HepG2 (cell line): ENCODE measurements around the gene CDH11. TPM values are rescaled to one million over a fixed set of nuclear protein-coding genes. Genes with fewer than 3 reads are reported as not detected.

ENCODE experiments used
- CREB1 ChIP-seq, 2 experiments: fragments of 450-650 bp in 1 of 2; IDR thresholded peaks; 2 replicates each; pipeline ENCODE4 v1.6.1; 2016 to 2017; ENCODE audit warnings: control low read depth in 1 of 2, mild to moderate bottlenecking in 1 of 2, missing compliant biosample characterization in 1 of 2, missing genetic modification characterization in 1 of 2
- MAFF ChIP-seq: IDR thresholded peaks from 2 replicates; pipeline ENCODE4 v1.6.1; 2011; ENCODE audit warnings: low read depth, low read length, improper control_type of control experiment
- NFIB ChIP-seq: sonication (generic); formaldehyde crosslinking; IDR thresholded peaks from 2 replicates; pipeline ENCODE4 v1.9.0; 2021; ENCODE audit warnings: missing genetic modification reagents, mild to moderate bottlenecking, borderline replicate concordance
- PHF5A ChIP-seq: IDR thresholded peaks from one replicate; pipeline ENCODE4 v1.6.1; 2018; ENCODE audit warnings: low read depth, missing genetic modification reagents; ENCODE audit not compliant: unreplicated experiment
- SRSF9 ChIP-seq: fragments of 200-400 bp; formaldehyde crosslinking; IDR thresholded peaks from 2 replicates; pipeline ENCODE4 v1.6.1; 2018; ENCODE audit warnings: borderline replicate concordance, mild to moderate bottlenecking, low read depth, low read length; ENCODE audit not compliant: insufficient read depth, poor library complexity, severe bottlenecking
- TCF7L2 ChIP-seq: IDR thresholded peaks from 2 replicates; pipeline ENCODE4 v1.6.1; 2011; ENCODE audit warnings: mild to moderate bottlenecking, low read depth, low read length, moderate library complexity
- ZFAT ChIP-seq: sonication (generic); formaldehyde crosslinking; conservative IDR thresholded peaks from 2 replicates; pipeline ENCODE4 v1.8.1; 2023; ENCODE audit warnings: missing genetic modification reagents, inconsistent platforms
- ZIK1 ChIP-seq: sonication (generic); formaldehyde crosslinking; IDR thresholded peaks from 2 replicates; pipeline ENCODE4 v1.5.0; 2020; ENCODE audit warnings: mild to moderate bottlenecking, low read depth, missing genetic modification reagents, borderline replicate concordance
- ZNF530 ChIP-seq: sonication (generic); formaldehyde crosslinking; IDR thresholded peaks from 2 replicates; pipeline ENCODE4 v1.5.0; 2020; ENCODE audit warnings: low read depth, mild to moderate bottlenecking, missing genetic modification reagents
- ZNF768 ChIP-seq: sonication (generic); formaldehyde crosslinking; IDR thresholded peaks from 2 replicates; pipeline ENCODE4 v1.4.0; 2020; ENCODE audit warnings: missing genetic modification reagents
- polyA plus RNA-seq, 8 experiments: library from polyadenylated mRNA; depleted of rRNA in 3 of 8; stranded (reverse) in 7 of 8; unstranded in 1 of 8; fragments of >200 nt; fragmentation: Illumina TruSeq in 4 of 8; extraction: Trizol in 4 of 8; gene quantifications; 2 replicates each; pipeline versions ENCODE4 v1.2.1 to v1.2.3, GENCODE V29; 2011 to 2016; ENCODE audit warnings: low read depth in 4 of 8, missing spikeins in 1 of 8, mixed read lengths in 1 of 8; ENCODE audit not compliant: insufficient read depth in 1 of 8
- total RNA-seq, 5 experiments: library from RNA; depleted of rRNA; stranded (reverse); fragments of >200 nt; fragmentation: Illumina TruSeq; extraction: Trizol; gene quantifications; 2 replicates each; pipeline ENCODE4 v1.2.3, GENCODE V29; 2016; ENCODE audit warnings: low read depth in 1 of 5
- TF ChIP-seq, protein P1 (sequence below): sonication (generic); formaldehyde crosslinking; IDR thresholded peaks from one replicate; pipeline ENCODE4 v1.5.1; 2020; ENCODE audit warnings: mild to moderate bottlenecking, missing genetic modification reagents; ENCODE audit errors: not compliant biosample characterization
- TF ChIP-seq, protein P2 (sequence below): sonication (generic); formaldehyde crosslinking; IDR thresholded peaks from 2 replicates; pipeline ENCODE4 v1.5.0; 2020; ENCODE audit warnings: missing genetic modification reagents

Gene CDH11
- total and polyA plus RNA-seq, 2 of the 13 experiments (the other 11 are each of a cell fraction or from before 2014, with no cell fraction given), result not detected

DNA sequence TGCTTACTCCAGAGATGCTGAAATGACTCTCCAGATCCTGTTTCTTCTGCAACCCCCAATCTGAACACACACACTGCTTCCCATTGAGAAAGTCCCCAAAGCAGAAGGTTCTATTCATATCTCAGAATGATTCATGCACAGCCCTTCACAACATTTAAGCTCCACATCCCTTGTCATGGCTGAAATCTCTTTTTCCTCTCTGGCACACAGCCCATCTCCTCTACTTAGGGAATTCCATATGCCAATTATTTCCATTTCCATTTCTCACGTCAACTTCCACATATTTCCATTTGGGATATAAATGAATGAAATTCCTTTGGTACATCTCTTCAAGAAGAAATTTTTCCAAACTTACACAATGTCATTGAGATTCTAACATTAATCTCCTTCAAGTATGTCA, 119.6 kb downstream of the CDH11 start (continued):
- TF ChIP-seq PHF5A (CRISPR knock-in tag) (no peak), MAFF (no peak), ZNF768 (CRISPR knock-in tag) (no peak), TCF7L2 (no peak), NFIB (no peak), ZIK1 (CRISPR knock-in tag) (no peak), ZFAT (CRISPR knock-in tag) (no peak), ZNF530 (CRISPR knock-in tag) (no peak), CREB1 (IDR thresholded peaks at IDR 0.05) (no peak), CREB1 (CRISPR knock-in tag; IDR thresholded peaks at IDR 0.05) (no peak), SRSF9 (no peak)
- TF ChIP-seq, protein P1, sequence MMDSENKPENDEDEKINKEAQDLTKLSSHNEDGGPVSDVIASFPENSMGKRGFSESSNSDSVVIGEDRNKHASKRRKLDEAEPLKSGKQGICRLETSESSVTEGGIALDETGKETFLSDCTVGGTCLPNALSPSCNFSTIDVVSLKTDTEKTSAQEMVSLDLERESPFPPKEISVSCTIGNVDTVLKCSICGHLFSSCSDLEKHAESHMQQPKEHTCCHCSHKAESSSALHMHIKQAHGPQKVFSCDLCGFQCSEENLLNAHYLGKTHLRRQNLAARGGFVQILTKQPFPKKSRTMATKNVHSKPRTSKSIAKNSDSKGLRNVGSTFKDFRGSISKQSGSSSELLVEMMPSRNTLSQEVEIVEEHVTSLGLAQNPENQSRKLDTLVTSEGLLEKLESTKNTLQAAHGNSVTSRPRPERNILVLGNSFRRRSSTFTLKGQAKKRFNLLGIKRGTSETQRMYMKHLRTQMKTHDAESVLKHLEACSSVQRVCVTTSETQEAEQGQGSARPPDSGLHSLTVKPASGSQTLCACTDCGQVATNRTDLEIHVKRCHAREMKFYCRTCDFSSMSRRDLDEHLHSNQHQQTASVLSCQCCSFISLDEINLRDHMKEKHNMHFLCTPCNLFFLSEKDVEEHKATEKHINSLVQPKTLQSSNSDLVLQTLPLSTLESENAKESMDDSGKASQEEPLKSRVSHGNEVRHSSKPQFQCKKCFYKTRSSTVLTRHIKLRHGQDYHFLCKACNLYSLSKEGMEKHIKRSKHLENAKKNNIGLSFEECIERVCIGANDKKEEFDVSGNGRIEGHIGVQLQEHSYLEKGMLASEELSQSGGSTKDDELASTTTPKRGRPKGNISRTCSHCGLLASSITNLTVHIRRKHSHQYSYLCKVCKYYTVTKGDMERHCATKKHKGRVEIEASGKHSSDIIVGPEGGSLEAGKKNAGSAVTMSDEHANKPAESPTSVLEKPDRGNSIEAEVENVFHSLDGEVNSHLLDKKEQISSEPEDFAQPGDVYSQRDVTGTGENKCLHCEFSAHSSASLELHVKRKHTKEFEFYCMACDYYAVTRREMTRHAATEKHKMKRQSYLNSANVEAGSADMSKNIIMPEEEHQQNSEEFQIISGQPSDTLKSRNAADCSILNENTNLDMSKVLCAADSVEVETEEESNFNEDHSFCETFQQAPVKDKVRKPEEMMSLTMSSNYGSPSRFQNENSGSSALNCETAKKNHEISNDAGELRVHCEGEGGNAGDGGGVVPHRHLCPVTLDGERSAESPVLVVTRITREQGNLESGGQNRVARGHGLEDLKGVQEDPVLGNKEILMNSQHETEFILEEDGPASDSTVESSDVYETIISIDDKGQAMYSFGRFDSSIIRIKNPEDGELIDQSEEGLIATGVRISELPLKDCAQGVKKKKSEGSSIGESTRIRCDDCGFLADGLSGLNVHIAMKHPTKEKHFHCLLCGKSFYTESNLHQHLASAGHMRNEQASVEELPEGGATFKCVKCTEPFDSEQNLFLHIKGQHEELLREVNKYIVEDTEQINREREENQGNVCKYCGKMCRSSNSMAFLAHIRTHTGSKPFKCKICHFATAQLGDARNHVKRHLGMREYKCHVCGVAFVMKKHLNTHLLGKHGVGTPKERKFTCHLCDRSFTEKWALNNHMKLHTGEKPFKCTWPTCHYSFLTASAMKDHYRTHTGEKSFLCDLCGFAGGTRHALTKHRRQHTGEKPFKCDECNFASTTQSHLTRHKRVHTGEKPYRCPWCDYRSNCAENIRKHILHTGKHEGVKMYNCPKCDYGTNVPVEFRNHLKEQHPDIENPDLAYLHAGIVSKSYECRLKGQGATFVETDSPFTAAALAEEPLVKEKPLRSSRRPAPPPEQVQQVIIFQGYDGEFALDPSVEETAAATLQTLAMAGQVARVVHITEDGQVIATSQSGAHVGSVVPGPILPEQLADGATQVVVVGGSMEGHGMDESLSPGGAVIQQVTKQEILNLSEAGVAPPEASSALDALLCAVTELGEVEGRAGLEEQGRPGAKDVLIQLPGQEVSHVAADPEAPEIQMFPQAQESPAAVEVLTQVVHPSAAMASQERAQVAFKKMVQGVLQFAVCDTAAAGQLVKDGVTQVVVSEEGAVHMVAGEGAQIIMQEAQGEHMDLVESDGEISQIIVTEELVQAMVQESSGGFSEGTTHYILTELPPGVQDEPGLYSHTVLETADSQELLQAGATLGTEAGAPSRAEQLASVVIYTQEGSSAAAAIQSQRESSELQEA (CRISPR knock-in tag), result no peak
- TF ChIP-seq, protein P2, sequence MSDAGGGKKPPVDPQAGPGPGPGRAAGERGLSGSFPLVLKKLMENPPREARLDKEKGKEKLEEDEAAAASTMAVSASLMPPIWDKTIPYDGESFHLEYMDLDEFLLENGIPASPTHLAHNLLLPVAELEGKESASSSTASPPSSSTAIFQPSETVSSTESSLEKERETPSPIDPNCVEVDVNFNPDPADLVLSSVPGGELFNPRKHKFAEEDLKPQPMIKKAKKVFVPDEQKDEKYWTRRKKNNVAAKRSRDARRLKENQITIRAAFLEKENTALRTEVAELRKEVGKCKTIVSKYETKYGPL, result no peak
